GDM1 (cell line): Measurements from ENCODE around the gene MAGEA2.
"Not testable (repeated sequence)": the region's sequence is repeated elsewhere in the genome, so short reads cannot be mapped to it uniquely, and the experiment has no call there.

Experiments
- DNase-seq: peaks from one replicate; lab custom pipeline; 2025; lab: John Stamatoyannopoulos, UW

Gene MAGEA2

DNA sequence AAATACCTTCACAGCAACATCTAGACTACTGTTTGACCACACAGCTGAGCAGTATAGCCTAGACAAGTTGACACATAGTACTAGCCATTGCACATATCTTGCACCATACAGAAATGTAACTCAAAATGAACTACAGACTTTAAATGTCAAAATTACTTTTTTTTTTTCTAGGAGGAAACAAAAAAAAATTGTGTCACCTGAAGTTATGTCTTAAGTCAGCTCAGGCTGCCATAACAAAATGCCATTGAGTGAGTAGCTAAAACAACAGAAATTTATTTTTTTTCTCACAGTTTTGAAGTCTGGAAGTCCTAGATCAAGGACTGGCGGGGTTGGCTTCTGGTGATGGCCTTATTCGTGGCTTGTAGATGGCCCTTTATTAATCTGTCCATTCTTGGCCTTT lies 44.5 kb downstream of the MAGEA2 start, which contains the start of gene CSAG2:
Gene CSAG2, minus strand, starts transcription at position 101 of the 400 bp plus-strand sequence. CDS start 161 bp downstream, outside the sequence.
- not testable (repeated sequence) for DNase-seq

DNA sequence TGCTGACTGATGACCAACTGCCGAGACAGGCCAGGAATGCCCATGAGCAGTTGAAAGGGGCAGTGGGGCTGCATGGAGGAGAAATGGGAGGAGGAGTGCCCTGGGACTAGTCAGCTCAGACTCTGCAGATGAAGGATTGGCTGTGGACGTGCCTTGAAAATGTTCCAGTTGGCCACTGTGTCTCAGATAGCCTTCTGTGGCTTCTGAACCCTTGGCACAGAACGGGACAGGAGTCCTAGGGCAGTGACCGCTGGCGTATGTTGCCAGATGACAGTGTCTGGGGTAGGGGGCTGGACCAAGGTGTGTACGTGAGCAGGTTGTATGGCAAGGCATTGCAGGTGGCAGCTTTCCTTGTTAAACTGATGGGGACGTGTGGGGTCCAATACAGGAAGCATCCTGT lies 47.1 kb downstream of the MAGEA2 start:
- not testable (repeated sequence) for DNase-seq

DNA sequence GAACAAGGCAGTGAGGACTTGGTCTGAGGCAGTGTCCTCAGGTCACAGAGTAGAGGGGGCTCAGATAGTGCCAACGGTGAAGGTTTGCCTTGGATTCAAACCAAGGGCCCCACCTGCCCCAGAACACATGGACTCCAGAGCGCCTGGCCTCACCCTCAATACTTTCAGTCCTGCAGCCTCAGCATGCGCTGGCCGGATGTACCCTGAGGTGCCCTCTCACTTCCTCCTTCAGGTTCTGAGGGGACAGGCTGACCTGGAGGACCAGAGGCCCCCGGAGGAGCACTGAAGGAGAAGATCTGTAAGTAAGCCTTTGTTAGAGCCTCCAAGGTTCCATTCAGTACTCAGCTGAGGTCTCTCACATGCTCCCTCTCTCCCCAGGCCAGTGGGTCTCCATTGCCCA lies 53.3 kb downstream of the MAGEA2 start:
- DNase-seq = not testable (repeated sequence)
